NCI-H1417 treated with DMSO at 0.1 percent for 48 hours (cell line): ENCODE measurements around the gene TBX1.

ENCODE experiments used
- DNase-seq: peaks from one replicate; lab custom pipeline; 2025; lab: John Stamatoyannopoulos, UW

The TBX1 gene

GRCh38 chr22:19815093-19815822 lies 54.7 kb downstream of the TBX1 start:
- DNase-seq, result no peak

DNA sequence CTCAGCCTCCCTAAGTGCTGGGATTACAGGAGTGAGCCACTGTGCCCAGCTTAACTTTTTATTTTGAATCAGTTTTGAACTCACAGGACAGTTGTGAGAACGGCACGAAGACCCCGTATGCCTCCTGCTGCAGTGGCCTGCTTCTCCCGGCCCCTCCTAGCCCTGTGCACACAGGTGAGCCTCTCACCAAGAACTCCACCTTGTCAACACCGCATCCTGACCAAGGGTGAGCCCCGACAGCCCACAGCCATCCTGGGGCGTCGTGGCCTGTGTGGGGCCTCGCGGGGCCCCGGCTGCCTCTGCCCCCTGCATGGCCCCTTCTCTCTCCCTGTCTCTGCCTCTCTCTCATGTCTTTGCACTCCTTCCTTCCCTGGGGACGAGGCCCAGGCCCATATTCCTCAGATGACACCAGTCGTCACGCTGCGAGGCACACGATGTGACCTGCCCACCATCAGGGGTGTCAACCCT lies 55.3 kb downstream of the TBX1 start:
- no peak for DNase-seq

GRCh38 chr22:19816372-19817119 lies 56.0 kb downstream of the TBX1 start:
- no peak for DNase-seq
